RPMI7951 (cell line): ENCODE results near the gene ZNF446. TPM values are rescaled to one million over a fixed set of nuclear protein-coding genes. Genes with fewer than 3 reads are reported as not detected.
"Not testable (repeated sequence)": the region's sequence is repeated elsewhere in the genome, so short reads cannot be mapped to it uniquely, and the experiment has no call there.

Experiments
- DNase-seq: peaks from one replicate; pipeline ENCODE4 v3.0.0-alpha.2; 2012; ENCODE audit warnings: low read depth
- total RNA-seq: library from RNA; depleted of rRNA; stranded (reverse); fragments of >200 nt; shearing (Covaris generic); gene quantifications from 2 replicates; pipeline ENCODE4 v1.2.3, GENCODE V29; 2014; rRNA removed

ZNF446 gene
- 6.5 and 9.5 TPM in 2 replicates for total RNA-seq

- DNase-seq, result peak; percentile 97
Observed at GRCh38 chr19:58475714-58476497, at the start of gene ZNF446. Gene ZNF446 (plus strand): TSS chr19:58476352. CDS start chr19:58477219, 867 bp downstream.

- DNase-seq, result no peak
Observed at GRCh38 chr19:58428617-58429016, 47.5 kb upstream of the ZNF446 start.

GRCh38 chr19:58429745-58430144 lies 46.4 kb upstream of the ZNF446 start:
- DNase-seq, result no peak

GRCh38 chr19:58434217-58434616 lies 41.9 kb upstream of the ZNF446 start:
- peak; percentile 30 for DNase-seq

- DNase-seq, result peak; percentile 99
Observed at GRCh38 chr19:58439576-58440554, 36.3 kb upstream of the ZNF446 start, which contains the start of gene ZNF132. Gene ZNF132 (minus strand): TSS chr19:58440153. CDS start chr19:58439821, 332 bp downstream.

- no peak for DNase-seq
Observed at GRCh38 chr19:58440556-58440955, 35.6 kb upstream of the ZNF446 start.

- DNase-seq, result not testable (repeated sequence)
Observed at GRCh38 chr19:58442986-58443385, 33.2 kb upstream of the ZNF446 start.

GRCh38 chr19:58448860-58449259 lies 27.3 kb upstream of the ZNF446 start:
- DNase-seq, result not testable (repeated sequence)

- not testable (repeated sequence) for DNase-seq
Observed at GRCh38 chr19:58449980-58450379, 26.2 kb upstream of the ZNF446 start.

GRCh38 chr19:58450856-58451357 lies 25.2 kb upstream of the ZNF446 start:
- DNase-seq, result no peak

GRCh38 chr19:58451358-58452101 lies 24.6 kb upstream of the ZNF446 start, which contains the start of gene ZNF324B:
Gene ZNF324B (plus strand): TSS chr19:58451622. CDS start chr19:58453702, 2,080 bp downstream.
- DNase-seq, result peak; percentile 96

GRCh38 chr19:58453743-58454142 lies 22.4 kb upstream of the ZNF446 start:
- DNase-seq, result no peak

GRCh38 chr19:58455306-58455705 lies 20.8 kb upstream of the ZNF446 start:
- DNase-seq, result no peak

- no peak for DNase-seq
Observed at GRCh38 chr19:58456111-58456510, 20.0 kb upstream of the ZNF446 start.

- DNase-seq, result no peak
Observed at GRCh38 chr19:58460039-58460438, 16.1 kb upstream of the ZNF446 start.

- no peak for DNase-seq
Observed at GRCh38 chr19:58466089-58466759, 9.9 kb upstream of the ZNF446 start.

- peak; percentile 96 for DNase-seq
Observed at GRCh38 chr19:58466760-58467589, 9.2 kb upstream of the ZNF446 start, which contains the start of gene ZNF324. Gene ZNF324 (plus strand): TSS chr19:58467080. CDS start chr19:58469186, 2,106 bp downstream.

- no peak for DNase-seq
Observed at GRCh38 chr19:58468216-58468839, 7.8 kb upstream of the ZNF446 start.
